ENCODE results near the gene NUDT14. TPM values are rescaled to one million over a fixed set of nuclear protein-coding genes. Genes with fewer than 3 reads are reported as not detected.

NUDT14 gene
- total RNA-seq, 4 donors from 2014 or later, result 0.66 to 2.7 (median 1.8) TPM

GRCh38 chr14:105173145-105173544 is 8.0 kb downstream of the NUDT14 start:
- Histone ChIP-seq H3K36me3 (no peaks in the 10 kb centered on the region), H3K27ac (no peak overlapping the region), H3K4me3 (no peak overlapping the region), H3K9me3 (no peaks in the 10 kb centered on the region), H3K4me1 (peaks cover 0 to 29% (median 3%) of the 10 kb centered on the region in 4 donors), H3K27me3 (peaks cover 0 to 26% of the 10 kb centered on the region in 2 donors)
- no peak for DNase-seq (ENCODE audit: low spot score in 2 of 2)
- TF ChIP-seq POLR2A (IDR thresholded peaks at IDR 0.05), result no peak
- no peak for TF ChIP-seq CTCF (IDR thresholded peaks at IDR 0.05)
- no peak for TF ChIP-seq EP300 (IDR thresholded peaks at IDR 0.05)
- WGBS, 2 donors, result 81 to 88% methylated on average over 11 to 12 of the region's 13 CpGs

- WGBS, 2 donors, result 64 to 88% methylated on average over 4 to 7 of the region's 7 CpGs
Measured at GRCh38 chr14:105172476-105172875, 8.6 kb downstream of the NUDT14 start.

GRCh38 chr14:105171004-105171673 is 10.0 kb downstream of the NUDT14 start:
- no peak for DNase-seq (ENCODE audit: low spot score in 2 of 2)
- TF ChIP-seq EP300 (IDR thresholded peaks at IDR 0.05) (no peak), CTCF (IDR thresholded peaks at IDR 0.05) (no peak), POLR2A (IDR thresholded peaks at IDR 0.05) (no peak)
- 27 to 60% methylated on average over 1 to 10 of the region's 19 CpGs for WGBS, 2 donors
- Histone ChIP-seq H3K4me3 (no peak overlapping the region), H3K9me3 (no peaks in the 10 kb centered on the region), H3K27ac (no peak overlapping the region), H3K4me1 (peaks cover 0 to 40% (median 3%) of the 10 kb centered on the region in 4 donors), H3K36me3 (no peaks in the 10 kb centered on the region), H3K27me3 (peaks cover 0 to 37% of the 10 kb centered on the region in 2 donors)

More at GRCh38 chr14:105172476-105172875, 8.6 kb downstream of the NUDT14 start:
- H3K27me3 ChIP-seq, result peaks cover 0 to 26% of the 10 kb centered on the region in 2 donors
- H3K9me3 ChIP-seq, result no peaks in the 10 kb centered on the region
- no peaks in the 10 kb centered on the region for H3K36me3 ChIP-seq
- no peak overlapping the region for H3K27ac ChIP-seq
- peaks cover 0 to 34% (median 3%) of the 10 kb centered on the region in 4 donors for H3K4me1 ChIP-seq
- no peak for DNase-seq (ENCODE audit: low spot score in 2 of 2)
- H3K4me3 ChIP-seq, result no peak overlapping the region
- TF ChIP-seq CTCF (IDR thresholded peaks at IDR 0.05), result no peak
- TF ChIP-seq EP300 (IDR thresholded peaks at IDR 0.05), result no peak
- no peak for TF ChIP-seq POLR2A (IDR thresholded peaks at IDR 0.05)

GRCh38 chr14:105169776-105170655 is 11.1 kb downstream of the NUDT14 start:
- no peak overlapping the region for H3K27ac ChIP-seq
- 66 to 69% methylated on average over 18 to 19 of the region's 22 CpGs for WGBS, 2 donors
- peaks cover 0 to 40% (median 3%) of the 10 kb centered on the region in 4 donors for H3K4me1 ChIP-seq
- TF ChIP-seq EP300 (IDR thresholded peaks at IDR 0.05) (no peak), CTCF (IDR thresholded peaks at IDR 0.05) (no peak), POLR2A (IDR thresholded peaks at IDR 0.05) (no peak)
- no peaks in the 10 kb centered on the region for H3K36me3 ChIP-seq
- DNase-seq (ENCODE audit: low spot score in 2 of 2), result no peak
- H3K4me3 ChIP-seq, result no peak overlapping the region
- peaks cover 0 to 44% of the 10 kb centered on the region in 2 donors for H3K27me3 ChIP-seq
- H3K9me3 ChIP-seq, result no peaks in the 10 kb centered on the region

Data from tibial nerve (tissue), 4 donors.